ENCODE measurements around the gene IRGC. TPM values are rescaled to one million over a fixed set of nuclear protein-coding genes. Genes with fewer than 3 reads are reported as not detected.

Gene IRGC
- total and polyA plus RNA-seq, 9 of the 15 experiments (the other 6 are each of a cell fraction or from before 2014, with no cell fraction given), result not detected

- H3K9me1 ChIP-seq (ENCODE audit: control insufficient read depth, insufficient read depth, low read length), result no peaks in the 10 kb centered on the region
- DNase-seq (ENCODE audit: extremely low read depth in 1 of 4, low spot score in 3 of 4), result no peak
- TF ChIP-seq ZFP36 (IDR thresholded peaks at IDR 0.05; ENCODE audit: low read depth, low read length, partially characterized antibody) (peak; percentile 97), PURB (CRISPR knock-in tag; IDR thresholded peaks at IDR 0.05; ENCODE audit: low read depth) (no peak), PTBP1 (IDR thresholded peaks at IDR 0.05; ENCODE audit: low read depth, low read length) (0 out of 2 replicates have a peak, but pooled peaks have one; percentile 43), RBM25 (IDR thresholded peaks at IDR 0.05; ENCODE audit: low read depth, low read length, severe bottlenecking) (peak; percentile 25), RCOR1 (IDR thresholded peaks at IDR 0.05; ENCODE audit: borderline replicate concordance in 1 of 2, low read depth in 2 of 2, low read length in 2 of 2) (peak in 1 of 2 experiments; percentile 29; a peak in 1 of 4 replicates), ZNF436 (CRISPR knock-in tag; IDR thresholded peaks at IDR 0.05) (no peak)
These were observed 2.7 kb upstream of the IRGC start for GRCh38 chr19:43713208-43713607.

More at GRCh38 chr19:43713208-43713607, 2.7 kb upstream of the IRGC start:
- ChIA-PET CTCF (ENCODE audit: low intra/inter-chr PET ratio) (no interaction called here), POLR2A (interaction anchor here (0.7 kb wide), 1 partner anchor 95 kb away, joined by 3 read pairs; no protein-coding TSS in a partner anchor)
- 7% methylated on average over 3 of the region's 3 CpGs for WGBS (ENCODE audit: insufficient coverage, low coverage, missing lambda C conversion rate)
- peaks cover 0 to 5% of the 10 kb centered on the region in 2 experiments; a peak in 1 of 5 replicates for H3K4me1 ChIP-seq (replicated peaks in 1 of 2; ENCODE audit: control insufficient read depth in 2 of 2, insufficient read depth in 2 of 2, low read length in 2 of 2)
- H3K9me3 ChIP-seq (replicated peaks; ENCODE audit: control insufficient read depth, insufficient read depth, low read depth, low read length), result no peaks in the 10 kb centered on the region
- FAIRE-seq (no peak), ATAC-seq (no peak)
- in situ Hi-C loops (cut with MboI) (no loop called here), intact Hi-C loops (cut with micrococcal nuclease) (no loop called here)
- no peaks in the 10 kb centered on the region for H3K36me3 ChIP-seq (ENCODE audit: control insufficient read depth, insufficient read depth, low read length)
- no peaks in the 10 kb centered on the region for H4K20me1 ChIP-seq (replicated peaks; ENCODE audit: control insufficient read depth, insufficient read depth, low read length)
- no peaks in the 10 kb centered on the region for H3K79me2 ChIP-seq (ENCODE audit: control insufficient read depth, insufficient read depth, low read length)
- H3K27ac ChIP-seq (ENCODE audit: extremely low read depth, low read depth, low read length), result no peak overlapping the region
- no peak overlapping the region for H3K4me3 ChIP-seq
- peaks cover 14 to 29% of the 10 kb centered on the region in 2 experiments; a peak in 3 of 5 replicates for H3K27me3 ChIP-seq (ENCODE audit: control insufficient read depth in 2 of 2, insufficient read depth in 2 of 2, low read length in 2 of 2)
- no peak overlapping the region for H2AFZ ChIP-seq (ENCODE audit: low read depth, low read length)
- no peak overlapping the region for H3K9ac ChIP-seq (ENCODE audit: insufficient read depth in 1 of 2, low read depth in 2 of 2, low read length in 2 of 2)
- H3K4me2 ChIP-seq (ENCODE audit: insufficient read depth, low read length), result no peak overlapping the region
- no TSS peak for BruUV-seq (replicated peaks)

Data from K562 (cell line).